NCI-H2081 treated with DMSO at 0.1 percent for 48 hours (cell line): ENCODE results near the gene MMP26.

Experiments used
- DNase-seq: peaks from one replicate; lab custom pipeline; 2025; lab: John Stamatoyannopoulos, UW

MMP26 gene

DNA sequence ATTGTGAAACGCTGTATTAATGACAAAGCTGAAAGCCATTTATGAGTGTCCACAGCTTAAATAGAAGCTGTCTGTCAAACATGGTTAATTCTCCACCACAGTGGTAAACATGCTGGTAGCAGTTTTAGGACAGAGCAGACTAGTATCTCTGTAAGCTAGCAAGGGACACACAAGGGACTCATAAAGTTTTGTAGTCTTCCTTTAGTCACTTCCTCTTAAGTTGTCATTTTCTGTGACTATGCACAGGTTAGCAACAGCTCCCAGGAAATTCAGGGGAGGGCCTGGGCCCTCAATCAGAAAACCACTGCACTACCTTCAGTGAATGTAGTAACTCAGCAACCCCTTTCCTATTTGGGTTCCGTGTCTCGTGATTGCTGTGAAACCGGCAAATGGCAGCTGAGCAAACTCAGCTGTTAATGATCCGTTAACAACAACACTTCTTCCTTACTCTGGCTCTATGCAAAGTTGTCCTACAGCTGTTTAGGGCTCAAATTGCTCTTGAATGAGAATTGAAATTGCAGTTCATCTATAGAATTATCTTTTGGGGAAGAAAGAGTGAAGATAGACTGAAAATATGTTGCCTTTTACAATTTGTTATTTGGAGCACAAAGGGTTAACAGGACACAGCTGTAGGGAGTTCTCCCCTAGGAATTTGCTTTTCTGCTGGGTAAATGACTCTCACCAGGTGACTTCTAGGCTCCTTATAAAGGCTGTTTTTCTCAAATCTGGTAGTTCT, at the start of gene MMP26:
Gene MMP26 (plus strand): TSS at position 731 of the 736 bp plus-strand sequence.
- DNase-seq = peak; percentile 90

DNA sequence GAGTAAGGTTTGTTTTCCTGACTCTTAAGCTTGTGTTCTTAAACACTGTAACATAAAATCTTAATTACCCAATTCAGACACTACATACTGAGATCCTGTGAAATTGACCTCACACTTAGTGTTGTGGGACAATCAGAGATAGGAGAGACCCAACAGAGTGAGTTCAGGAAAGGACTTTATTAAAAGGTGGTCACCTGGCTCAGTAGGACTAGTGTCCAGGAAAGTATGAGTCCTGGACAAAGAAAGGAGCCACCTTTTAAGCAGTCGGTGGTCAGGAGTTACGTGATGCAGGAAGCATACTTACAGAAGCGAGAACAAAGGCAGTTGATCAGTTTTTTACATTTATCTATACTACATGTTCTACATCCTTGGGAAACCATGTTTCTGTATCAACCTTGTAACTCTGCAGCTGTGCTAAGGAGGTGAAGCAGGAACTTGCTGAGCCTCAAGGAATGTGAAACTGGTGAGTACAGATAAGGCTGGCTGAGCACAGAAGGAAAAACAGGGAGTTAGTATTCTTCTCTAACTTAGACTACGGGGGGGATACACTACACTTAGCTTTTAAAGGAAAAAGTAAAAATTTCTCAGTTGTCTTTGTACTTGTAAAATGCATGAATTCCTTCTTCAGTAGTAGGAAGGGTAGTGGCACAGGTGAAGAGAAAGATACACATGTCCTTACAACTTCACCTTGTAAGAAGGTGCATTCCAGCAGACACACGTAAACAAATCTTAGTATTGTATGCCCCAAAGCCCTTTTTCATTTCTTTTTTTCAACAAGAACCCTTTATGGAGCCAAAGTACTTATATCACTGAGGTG, 45.7 kb upstream of the MMP26 start:
- DNase-seq = no peak

DNA sequence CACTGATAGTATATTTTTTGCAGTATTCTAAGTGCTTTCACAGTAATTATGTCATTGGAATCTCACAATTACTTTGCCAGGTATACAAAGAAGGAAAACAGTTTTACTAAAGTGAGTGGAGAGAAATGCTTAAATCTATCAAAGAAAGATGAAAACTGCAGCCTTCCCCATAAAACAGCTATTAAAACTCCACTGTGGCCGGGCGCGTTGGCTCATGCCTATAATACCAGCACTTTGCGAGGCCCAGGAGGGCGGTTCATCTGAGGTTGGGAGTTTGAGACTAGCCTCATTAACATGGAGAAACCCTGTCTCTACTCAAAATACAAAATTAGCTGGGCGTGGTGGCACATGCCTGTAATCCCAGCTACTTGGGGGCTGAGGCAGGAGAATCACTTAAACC, 41.7 kb upstream of the MMP26 start:
- DNase-seq = no peak

DNA sequence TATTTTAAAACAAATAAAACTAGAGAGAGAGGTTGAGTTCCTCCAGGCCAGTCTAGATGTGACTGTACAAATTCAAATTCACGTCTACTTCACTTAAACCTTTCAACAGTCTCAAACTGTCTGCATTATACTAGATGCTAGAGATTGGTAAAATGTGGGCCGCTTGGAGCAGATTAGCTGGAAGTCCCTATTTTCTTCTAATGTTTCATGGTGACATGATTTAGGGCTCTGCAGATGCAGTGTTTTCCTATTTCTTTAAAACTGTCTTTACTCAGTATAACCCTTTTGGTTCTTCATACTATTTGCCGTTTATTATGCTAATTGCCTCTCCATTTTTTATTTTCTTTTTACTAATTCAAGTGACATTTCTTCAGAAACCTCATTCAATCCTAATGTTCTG, 40.4 kb upstream of the MMP26 start:
- DNase-seq = no peak

DNA sequence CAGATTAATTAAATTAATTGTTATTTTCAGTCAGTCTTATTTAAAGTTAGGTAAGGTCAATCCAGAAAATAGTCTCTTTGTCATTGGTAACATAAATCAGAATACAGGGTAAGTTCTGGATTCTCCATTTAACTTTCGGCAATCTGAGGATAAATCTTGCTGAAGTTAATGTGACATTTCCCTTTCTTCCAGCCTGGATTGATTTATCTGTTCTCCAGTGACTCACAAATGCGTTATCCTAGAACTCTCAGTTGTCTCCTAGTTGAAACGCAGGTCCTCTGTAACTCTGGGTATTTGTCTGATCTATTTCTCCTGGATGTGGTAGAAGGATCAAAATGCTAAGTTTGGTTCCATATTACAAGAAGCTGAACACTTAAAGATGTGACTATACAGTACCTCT, 39.8 kb upstream of the MMP26 start:
- DNase-seq = no peak

DNA sequence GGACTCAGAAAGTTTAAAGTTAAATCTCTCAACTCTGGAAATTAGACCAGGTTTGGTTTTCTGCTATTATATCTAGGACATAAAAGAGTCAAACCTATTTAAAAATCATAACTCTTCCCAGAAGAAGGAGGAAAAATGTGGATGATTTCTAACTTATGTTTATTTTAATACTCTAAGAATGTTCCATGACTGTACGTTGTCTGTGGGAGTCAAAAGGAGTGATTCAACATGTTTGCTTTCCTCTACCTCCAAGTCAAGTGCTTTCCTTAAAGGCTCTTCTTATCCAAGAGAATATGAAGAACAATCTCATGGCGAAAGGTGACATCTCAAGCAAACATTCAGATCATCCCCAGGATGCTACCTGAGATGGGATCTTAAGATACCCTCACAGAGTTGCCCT, 39.2 kb upstream of the MMP26 start:
- DNase-seq = no peak

DNA sequence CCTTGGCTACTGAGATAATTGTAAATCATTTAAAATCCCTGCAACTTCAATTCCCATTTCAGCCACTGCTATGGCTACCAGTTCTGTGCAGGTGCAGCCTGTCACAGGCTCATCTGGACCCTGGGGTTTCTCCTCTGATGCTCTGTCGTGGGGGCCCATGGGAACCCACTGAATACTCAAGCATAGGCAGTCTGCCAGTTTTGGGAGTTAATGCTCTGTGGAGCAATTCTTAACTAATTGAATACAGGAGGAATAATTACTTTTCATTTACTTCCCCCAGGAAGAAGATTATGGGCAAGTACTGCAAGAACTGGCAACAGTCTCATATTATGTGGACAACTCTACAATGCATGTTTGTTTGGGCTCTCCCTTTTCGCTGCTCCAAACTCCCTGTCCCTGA, 32.8 kb upstream of the MMP26 start:
- no peak for DNase-seq

DNA sequence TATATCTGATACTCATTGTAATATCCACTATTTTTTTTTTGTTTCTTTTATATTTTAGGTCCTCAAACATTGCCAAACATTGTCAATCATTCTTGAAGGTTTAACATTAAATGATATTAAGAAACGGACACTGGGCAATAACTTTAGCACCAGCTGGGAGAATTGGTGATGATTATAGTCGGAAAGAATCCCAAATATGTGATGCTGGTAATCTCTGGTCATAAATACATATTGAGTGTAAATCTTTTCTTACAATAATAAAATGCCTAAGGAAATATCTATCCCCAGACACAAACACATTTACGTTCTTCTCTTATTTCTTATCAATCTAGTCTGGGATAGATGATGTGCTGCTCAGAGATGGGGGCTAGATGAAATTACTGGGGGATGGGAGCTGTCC, 32.1 kb upstream of the MMP26 start:
- DNase-seq = no peak

DNA sequence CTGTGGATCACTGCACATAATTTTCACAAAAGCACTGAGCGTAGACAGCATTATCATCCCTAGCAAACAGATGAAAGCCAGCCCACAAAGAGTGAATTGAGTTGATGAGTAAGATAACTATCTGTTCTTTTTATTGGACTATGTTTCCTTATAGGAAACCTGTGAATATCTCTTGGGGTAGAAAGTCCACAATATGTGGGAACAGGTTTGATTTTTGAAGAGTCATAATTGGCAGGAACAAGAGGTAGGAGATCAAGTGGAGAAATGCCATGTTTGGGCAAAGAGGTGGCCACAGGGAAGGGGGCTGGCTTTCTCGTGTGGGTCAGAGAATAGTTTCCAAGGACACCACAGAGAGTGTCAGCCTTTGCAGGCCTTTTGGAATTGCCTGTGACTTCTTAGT, 30.8 kb upstream of the MMP26 start:
- no peak for DNase-seq

DNA sequence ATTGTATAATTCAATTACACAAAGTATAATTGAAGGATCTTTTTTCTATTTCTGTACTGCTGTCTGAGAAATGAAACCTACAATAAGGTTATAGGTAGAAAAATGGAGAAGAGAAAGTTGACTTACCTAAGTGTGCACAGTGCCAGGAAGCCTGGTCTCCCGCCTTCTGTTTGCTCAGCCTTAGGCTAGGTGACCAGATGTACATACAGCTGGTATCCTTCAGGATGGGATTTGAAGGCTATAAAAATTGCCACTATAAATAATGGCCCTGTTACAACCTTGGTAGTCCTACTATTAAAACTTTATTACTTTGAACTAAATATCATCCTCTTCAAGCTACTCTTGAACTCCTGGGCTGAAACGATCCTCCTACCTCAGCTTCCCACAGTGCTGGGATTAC, 26.6 kb upstream of the MMP26 start:
- DNase-seq = peak; percentile 76

DNA sequence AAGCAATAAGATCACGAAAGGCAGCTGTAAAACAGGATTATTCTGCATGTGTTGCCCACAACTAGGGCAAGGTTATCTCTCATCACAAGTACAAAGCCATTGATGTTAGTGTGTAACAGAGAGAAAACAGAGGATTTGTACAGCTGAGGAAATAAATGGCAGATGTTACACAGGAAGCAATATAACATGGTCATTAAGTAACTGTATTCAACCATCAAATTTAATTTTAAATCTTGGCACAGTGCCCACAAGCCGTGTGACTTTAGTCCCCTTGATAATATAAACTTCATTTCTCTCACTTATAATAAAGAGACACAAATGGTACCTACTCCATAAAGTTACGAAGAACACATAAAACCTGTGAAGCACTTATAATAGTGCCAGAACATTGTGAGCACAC, 24.2 kb upstream of the MMP26 start:
- DNase-seq = peak; percentile 84

DNA sequence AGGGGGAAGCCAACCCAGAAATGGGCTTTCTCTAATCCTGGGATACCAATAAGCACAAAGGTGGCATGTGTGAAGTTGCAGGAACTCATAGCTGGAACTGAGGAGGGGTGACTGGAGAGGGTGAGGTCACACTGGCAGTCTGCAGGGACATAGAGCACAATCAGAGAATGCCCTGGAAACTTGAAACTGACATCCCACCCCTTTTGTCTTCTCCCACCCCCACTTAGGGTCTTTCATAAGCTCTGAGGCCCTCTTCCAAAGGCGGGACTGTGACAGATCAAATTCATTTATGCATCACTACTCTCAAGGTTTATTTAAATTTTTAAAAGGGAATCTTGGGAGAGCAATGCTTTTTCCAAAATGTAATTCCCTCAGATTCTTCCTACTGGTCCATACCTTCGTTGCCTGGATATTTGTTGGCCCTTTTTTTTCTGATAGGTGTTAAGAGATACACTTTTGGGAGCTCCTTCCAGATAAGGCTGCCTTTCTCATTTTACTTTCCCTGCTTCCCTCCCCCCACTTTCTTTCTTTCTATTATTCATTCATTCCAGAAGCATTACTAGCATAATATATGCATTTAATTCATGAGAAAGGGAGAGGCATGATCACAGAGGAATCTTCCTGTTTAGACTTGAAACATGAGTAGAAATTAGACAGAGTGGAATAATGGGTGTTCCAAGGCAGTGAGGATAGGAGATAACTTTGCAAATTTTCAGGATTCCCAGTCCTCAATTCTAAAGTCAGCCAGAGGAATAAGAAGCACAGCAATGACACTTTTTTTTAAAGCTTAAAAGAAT, 21.8 kb upstream of the MMP26 start:
- no peak for DNase-seq

DNA sequence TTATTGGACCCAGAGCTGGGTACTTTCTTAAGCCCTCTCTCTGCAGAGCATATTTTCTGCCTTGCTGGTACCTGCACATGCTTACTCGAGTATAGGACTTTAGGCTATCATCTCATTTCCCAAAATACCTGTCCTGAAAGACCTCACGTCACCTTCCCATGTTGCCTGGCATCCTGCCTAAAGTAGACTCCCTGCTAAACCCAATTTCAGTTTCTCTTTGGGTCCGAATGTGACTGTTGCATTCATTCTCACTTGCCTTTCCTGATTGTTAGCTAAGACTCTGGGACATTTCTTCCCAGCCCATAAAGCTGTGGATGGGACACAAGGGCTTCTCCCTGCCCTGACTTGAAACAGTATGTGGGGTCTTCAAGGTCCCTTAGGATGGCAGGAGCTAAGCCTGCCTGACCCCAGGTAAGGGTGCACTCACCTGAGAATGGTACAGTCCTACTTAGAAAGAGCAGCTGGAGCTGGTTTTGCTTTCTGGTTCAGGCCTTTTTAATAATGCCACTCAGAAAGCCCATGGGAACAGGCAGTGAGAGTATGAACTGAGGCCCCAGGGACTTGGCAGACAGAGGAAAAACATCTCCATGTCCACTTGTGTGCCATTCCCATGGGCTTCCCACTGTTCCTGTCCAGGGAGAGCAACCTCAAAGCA, 19.8 kb upstream of the MMP26 start:
- no peak for DNase-seq

DNA sequence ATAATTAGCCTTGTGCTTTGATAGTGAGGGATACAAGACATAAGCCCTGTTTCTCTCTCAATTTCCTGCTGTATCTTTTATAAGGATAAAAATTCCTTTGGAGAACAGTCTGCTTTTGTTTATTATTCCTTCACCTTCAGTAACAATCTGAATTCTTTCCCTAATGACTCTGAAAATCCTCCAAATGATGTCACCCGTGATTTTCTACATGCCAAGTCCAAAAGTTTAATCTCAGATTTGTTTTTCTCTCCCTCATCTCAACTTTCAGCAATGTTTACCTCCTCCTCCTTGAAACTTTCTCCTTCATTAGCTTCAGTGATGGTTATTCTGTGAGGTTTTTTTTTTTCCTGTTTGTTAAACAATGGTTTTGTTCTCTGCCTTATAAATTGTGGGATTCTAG, 9.1 kb upstream of the MMP26 start:
- DNase-seq = no peak

DNA sequence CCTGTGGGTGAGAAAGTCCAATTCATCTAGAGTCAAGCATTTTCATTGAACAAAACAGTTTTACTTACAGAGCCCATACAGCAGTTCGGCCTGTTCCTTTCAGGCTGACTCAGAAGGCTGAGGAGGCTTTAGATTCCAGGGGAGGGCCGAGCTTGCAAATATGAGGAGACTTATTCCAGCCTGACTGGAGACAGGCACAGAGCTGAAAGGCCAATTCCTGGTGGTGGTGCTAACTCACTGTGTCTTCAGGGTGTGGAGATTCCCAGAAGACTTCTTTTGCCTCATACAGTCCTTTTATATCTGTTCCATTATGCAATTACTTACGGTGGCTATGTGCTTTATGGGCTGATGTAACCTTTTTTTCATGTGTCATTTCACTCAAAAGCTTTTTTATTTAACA, 7.0 kb upstream of the MMP26 start, which contains the start of gene OR51E2:
Gene OR51E2 (minus strand): TSS at position 269 of the 400 bp plus-strand sequence. CDS start 15,142 bp downstream, outside the sequence.
- DNase-seq = peak; percentile 83

DNA sequence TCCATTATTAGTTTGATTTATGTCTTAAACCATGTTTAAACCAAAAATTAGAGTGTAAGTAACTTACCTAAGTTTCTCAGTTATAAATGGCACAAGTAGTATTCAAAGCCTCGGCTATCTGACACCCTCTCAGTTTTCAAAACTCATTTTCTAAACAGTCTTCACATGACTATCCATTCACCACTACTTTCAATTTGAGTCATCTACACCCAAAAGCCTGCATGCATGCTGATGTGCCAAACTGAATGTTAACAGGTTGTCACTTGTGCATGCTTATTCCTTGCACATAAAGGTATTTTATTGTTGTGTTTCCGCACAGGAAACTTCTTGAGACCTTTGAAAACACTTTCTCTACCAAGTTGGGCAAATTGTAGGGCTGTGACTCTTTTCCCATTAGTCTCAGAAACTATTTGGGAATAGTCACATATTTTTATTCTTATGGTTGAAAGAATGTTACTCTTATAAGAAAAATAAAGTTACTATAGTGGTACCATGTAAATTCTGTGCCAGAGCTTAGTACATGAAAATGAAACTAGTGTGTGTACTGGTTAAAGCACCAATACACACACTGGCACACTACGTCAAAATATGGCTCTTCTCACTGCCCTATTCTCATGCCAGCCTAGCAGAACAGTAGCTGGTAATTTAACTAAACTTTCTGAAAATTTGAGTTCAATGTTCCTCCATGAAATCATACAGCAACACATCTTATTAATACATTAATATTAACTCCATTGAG, 4.7 kb upstream of the MMP26 start:
- DNase-seq = no peak

DNA sequence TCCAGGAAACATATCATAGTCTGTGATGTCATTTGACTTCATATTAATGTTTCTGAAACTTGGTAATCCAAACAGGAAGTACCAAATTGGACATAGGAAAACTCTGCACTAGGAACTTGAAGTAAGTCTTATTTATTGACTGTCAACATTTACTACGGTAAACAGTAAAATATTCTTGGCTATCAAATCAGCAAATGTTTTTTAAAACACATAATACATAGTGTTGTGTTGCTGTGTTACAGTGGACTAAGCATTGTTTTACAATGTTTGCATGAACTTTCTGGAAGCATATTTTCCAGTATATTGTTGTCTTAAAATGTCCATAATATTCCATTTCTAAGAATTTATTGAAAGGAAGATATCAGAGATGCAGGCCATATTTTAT, 4.2 kb upstream of the MMP26 start:
- no peak for DNase-seq

DNA sequence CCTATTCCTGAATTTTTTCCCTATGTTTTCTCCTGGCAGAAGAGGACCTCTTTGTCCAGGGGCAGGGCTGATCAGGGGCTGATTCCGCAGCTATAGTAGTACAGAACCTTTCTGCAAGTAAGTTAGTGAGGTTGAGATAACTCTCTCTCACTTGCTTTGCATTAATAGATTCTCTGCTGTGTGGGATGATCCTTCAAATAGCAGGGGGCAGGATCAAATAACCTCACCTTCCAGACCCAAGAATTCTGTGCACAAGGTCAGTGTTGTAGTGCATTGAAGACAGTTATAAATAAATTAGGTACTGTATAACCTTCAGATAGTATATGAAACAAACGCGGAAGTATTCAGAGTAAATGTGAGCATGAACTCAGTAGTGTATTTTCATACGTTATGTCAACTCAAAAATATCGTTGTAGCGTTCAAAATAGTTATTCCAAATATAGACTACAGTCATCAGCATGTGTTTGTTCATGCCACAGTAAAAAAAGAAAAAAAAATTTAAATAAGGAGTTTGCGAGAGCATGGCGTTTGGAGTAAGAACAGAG, 278 bp downstream of the MMP26 start:
- DNase-seq = peak; percentile 77

DNA sequence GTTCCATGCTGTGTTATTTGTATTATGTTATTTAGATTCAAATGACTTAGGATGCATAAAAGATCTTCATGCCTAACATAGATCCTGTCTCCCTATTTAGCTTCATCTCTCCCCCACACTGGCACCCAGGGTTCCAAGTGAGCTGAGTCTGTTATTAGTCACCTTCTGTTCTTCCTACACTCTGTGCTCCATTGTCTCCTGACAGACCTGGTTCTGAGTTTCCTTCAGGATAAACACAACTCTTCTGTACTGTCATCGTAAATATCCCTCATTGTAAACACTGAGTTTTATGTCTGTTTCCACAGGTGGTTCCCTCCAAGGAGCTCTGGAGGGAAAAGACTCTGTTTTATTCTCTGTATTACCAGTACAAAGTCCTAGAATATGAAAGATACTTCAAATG, 8.7 kb downstream of the MMP26 start:
- DNase-seq = no peak

DNA sequence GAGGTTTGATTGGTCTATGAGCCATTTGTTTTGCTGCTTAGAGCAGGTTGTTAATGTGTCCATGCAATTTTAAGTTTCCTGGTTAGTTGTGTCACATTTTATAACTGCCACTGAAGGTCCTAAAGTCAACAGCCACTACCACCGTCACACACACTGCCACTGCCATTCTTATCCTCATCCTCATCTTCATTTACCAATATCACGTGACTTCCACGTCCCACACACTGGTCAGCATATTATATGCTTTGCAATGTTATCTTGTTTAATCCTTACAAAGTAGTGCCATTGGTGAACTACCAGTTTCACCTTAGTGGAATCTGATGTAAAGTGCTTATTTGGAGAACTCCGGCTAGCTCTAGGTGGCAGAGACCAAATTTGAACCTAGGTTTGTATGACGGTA, 9.7 kb downstream of the MMP26 start:
- no peak for DNase-seq
